ENCODE data around the gene CAPN13.

- TF ChIP-seq CTCF (IDR thresholded peaks at IDR 0.05; ENCODE audit: borderline replicate concordance, extremely low read depth, low read length, poor library complexity, severe bottlenecking) (no peak), EZH2 (IDR thresholded peaks at IDR 0.05; ENCODE audit: borderline replicate concordance, low read depth, low read length, severe bottlenecking) (no peak)
Observed at GRCh38 chr2:30757749-30758148, 49.5 kb downstream of the CAPN13 start.
